Stomach (tissue), 9 donors: Measurements from ENCODE around the gene LRIG3. TPM values are rescaled to one million over a fixed set of nuclear protein-coding genes. Genes with fewer than 3 reads are reported as not detected.

Source experiments
- DNase-seq, 2 donors: peaks; one replicate each; pipeline versions ENCODE4 v3.0.0 to v3.0.0-alpha.2; 2013 to 2019
- H3K27ac ChIP-seq, 5 donors: fragments of 200-600 bp in 4 of 5; sonication (generic) in 4 of 5; one replicate each; pipeline ENCODE4 v1.5.1; 2013 to 2019; ENCODE audit warnings: mild to moderate bottlenecking in 1 of 5, moderate library complexity in 1 of 5
- H3K27me3 ChIP-seq, 3 donors: fragments of 200-600 bp; sonication (generic); one replicate each; pipeline ENCODE4 v1.5.1; 2017 to 2019; ENCODE audit warnings: mixed run types in 1 of 3
- H3K36me3 ChIP-seq, 4 donors: fragments of 200-600 bp; sonication (generic); 1 replicate in 3 of 4; 2 replicates in 1 of 4; pipeline ENCODE4 v1.5.1; 2016 to 2019
- H3K4me1 ChIP-seq, 4 donors: fragments of 200-600 bp; sonication (generic); one replicate each; pipeline ENCODE4 v1.5.1; 2016 to 2019
- H3K4me3 ChIP-seq, 4 donors: fragments of 200-600 bp; sonication (generic) in 3 of 4; one replicate each; pipeline ENCODE4 v1.5.1; 2016 to 2019; ENCODE audit warnings: mild to moderate bottlenecking in 1 of 4
- H3K9me3 ChIP-seq, 4 donors: fragments of 200-600 bp; sonication (generic); one replicate each; pipeline ENCODE4 v1.5.1; 2016 to 2019
- EP300 ChIP-seq: sonication (generic); formaldehyde crosslinking; IDR thresholded peaks from one replicate; pipeline ENCODE4 v1.6.1; 2017; ENCODE audit warnings: antibody characterized with exemption
- POLR2A ChIP-seq, 4 donors: fragments of 450-650 bp; IDR thresholded peaks; one replicate each; pipeline ENCODE4 v1.6.1; 2016; ENCODE audit warnings: antibody characterized with exemption in 4 of 4, control low read depth in 2 of 4, mild to moderate bottlenecking in 1 of 4, moderate library complexity in 1 of 4
- POLR2AphosphoS5 ChIP-seq, 3 donors: sonication (generic); formaldehyde crosslinking; IDR thresholded peaks; one replicate each; pipeline ENCODE4 v1.6.1; 2016; ENCODE audit warnings: antibody characterized with exemption in 3 of 3
- WGBS, 5 donors: extraction: QIAGEN DNeasy Blood & Tissue Kit in 3 of 5; methylation state at CpG; one replicate each; pipeline versions ENCODE4 v1.1.5 to v1.1.7; 2013 to 2018; 5-methylcytosine and 5-hydroxymethylcytosine counted together
- intact Hi-C: fragments of 100-400 bp; cut with DNase I; formaldehyde crosslinking; loops from one replicate; pipeline ENCODE4 v1.15.1; 2023; ENCODE audit warnings: low total_unique reads
- polyA plus RNA-seq, 3 donors: library from polyadenylated mRNA; stranded (reverse); fragments of 200-250 nt; gene quantifications; one replicate each; pipeline ENCODE4 v1.2.3, GENCODE V29; 2013
- total RNA-seq, 5 donors: library from RNA; depleted of rRNA; stranded (reverse); fragments of >200 nt; gene quantifications; one replicate each; pipeline versions ENCODE4 v1.1.0 to v1.2.3, GENCODE V29; 2014 to 2016
- TF ChIP-seq, protein P1 (sequence below), 7 experiments: fragments of 450-650 bp in 4 of 7; fragments of 200-600 bp in 3 of 7; sonication (generic) in 3 of 7; IDR thresholded peaks; one replicate each; pipeline ENCODE4 v1.5.1; 2016 to 2019; ENCODE audit warnings: antibody characterized with exemption in 7 of 7, control low read depth in 2 of 7, mild to moderate bottlenecking in 1 of 7
- donor health status: healthy with polysubstance abuse.
- donor health status: Bipolar disorder and iron deficiency.
- donor health status: healthy.

Gene LRIG3
- total and polyA plus RNA-seq, 8 donors, result 4.8 to 330 (median 45.3) TPM

DNA sequence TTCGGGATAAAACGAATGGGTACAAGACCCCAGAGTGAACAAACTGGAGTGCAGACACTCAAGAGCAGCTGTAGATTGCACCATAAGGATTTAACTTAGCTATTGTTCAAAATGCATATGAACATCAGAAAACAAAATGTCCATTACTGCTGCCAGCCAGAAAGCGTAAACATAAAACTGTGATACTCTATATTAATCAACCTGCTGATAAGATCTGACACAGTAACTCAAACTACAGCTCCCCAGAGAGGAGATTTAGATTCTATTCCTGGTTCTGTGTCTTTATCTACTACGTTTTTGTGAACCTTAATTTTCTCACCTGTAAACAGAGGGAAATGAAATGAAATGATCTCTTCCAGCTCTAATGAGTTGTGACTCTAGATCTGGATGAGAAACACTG is 22.3 kb downstream of the LRIG3 start:
- peaks cover 34 to 89% (median 62%) of the 10 kb centered on the region in 4 donors for H3K4me1 ChIP-seq
- 44 to 57% (median 52%) methylated on average over 4 of the region's 4 CpGs for WGBS, 5 donors
- TF ChIP-seq EP300 (no peak), POLR2AphosphoS5 (IDR thresholded peaks at IDR 0.05) (no peak)
- TF ChIP-seq, protein P1, sequence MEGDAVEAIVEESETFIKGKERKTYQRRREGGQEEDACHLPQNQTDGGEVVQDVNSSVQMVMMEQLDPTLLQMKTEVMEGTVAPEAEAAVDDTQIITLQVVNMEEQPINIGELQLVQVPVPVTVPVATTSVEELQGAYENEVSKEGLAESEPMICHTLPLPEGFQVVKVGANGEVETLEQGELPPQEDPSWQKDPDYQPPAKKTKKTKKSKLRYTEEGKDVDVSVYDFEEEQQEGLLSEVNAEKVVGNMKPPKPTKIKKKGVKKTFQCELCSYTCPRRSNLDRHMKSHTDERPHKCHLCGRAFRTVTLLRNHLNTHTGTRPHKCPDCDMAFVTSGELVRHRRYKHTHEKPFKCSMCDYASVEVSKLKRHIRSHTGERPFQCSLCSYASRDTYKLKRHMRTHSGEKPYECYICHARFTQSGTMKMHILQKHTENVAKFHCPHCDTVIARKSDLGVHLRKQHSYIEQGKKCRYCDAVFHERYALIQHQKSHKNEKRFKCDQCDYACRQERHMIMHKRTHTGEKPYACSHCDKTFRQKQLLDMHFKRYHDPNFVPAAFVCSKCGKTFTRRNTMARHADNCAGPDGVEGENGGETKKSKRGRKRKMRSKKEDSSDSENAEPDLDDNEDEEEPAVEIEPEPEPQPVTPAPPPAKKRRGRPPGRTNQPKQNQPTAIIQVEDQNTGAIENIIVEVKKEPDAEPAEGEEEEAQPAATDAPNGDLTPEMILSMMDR (IDR thresholded peaks at IDR 0.05), result no peak
- no peak for DNase-seq
- H3K27me3 ChIP-seq, result no peaks in the 10 kb centered on the region
- H3K4me3 ChIP-seq, result no peak overlapping the region
- H3K9me3 ChIP-seq, result no peaks in the 10 kb centered on the region
- intact Hi-C loops, result no loop called here
- no peak overlapping the region for H3K27ac ChIP-seq
- peaks cover 0 to 9% (median 0%) of the 10 kb centered on the region in 4 donors for H3K36me3 ChIP-seq

DNA sequence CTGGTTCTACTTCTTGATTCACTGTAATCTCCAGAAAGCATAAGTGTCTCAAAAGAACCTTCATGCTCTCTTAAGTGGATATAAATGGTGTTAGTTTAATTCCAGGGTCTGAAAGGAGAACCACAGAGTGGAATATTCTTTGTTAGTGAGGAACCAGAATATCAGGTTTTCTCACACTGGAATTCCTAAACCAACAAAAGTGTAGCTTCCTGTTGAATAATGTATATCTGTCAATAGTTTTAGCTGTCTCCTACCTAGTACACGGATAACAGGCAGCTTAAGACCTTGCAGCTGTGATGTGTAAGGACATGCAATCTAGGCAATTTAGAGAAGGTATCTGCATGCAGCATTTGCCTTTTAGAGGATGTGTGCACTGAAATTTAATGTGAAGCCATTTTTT is 24.0 kb downstream of the LRIG3 start:
- peaks cover 34 to 94% (median 64%) of the 10 kb centered on the region in 4 donors for H3K4me1 ChIP-seq
- intact Hi-C loops, result no loop called here
- no peaks in the 10 kb centered on the region for H3K27me3 ChIP-seq
- TF ChIP-seq, protein P1 (IDR thresholded peaks at IDR 0.05), result no peak
- no peak for TF ChIP-seq POLR2AphosphoS5 (IDR thresholded peaks at IDR 0.05)
- no peak for TF ChIP-seq POLR2A (IDR thresholded peaks at IDR 0.05)
- TF ChIP-seq EP300, result no peak
- WGBS, 5 donors, result 23 to 65% (median 45%) methylated on average over 1 of the region's 1 CpG
- H3K9me3 ChIP-seq, result no peaks in the 10 kb centered on the region
- DNase-seq, result no peak
- no peak overlapping the region for H3K27ac ChIP-seq
- H3K36me3 ChIP-seq, result peaks cover 0 to 4% (median 0%) of the 10 kb centered on the region in 4 donors
- no peak overlapping the region for H3K4me3 ChIP-seq

DNA sequence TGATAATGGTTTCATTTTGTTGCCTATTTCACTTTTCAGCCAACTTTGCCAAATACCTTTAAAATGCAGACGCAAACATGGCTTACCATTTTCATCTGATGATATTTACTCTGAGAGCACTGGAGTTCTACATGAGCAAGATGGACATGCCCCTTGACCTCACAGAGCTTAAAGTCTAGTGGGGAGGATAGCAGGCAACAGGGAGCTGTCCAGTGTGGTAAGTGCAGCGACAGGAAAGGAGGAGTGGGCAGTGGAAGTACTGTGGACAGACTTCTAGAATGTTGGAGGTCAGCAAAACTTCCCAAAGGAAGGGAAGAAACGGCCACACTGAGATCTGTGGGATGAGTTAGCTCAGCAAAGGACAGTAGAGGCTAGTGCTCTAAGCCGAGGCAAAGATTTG is 25.3 kb downstream of the LRIG3 start:
- H3K27ac ChIP-seq, result no peak overlapping the region
- no peaks in the 10 kb centered on the region for H3K9me3 ChIP-seq
- no peak overlapping the region for H3K4me3 ChIP-seq
- 73 to 81% (median 80%) methylated on average over 4 of the region's 4 CpGs for WGBS, 5 donors
- H3K27me3 ChIP-seq, result no peaks in the 10 kb centered on the region
- no peak for DNase-seq
- TF ChIP-seq EP300, result no peak
- TF ChIP-seq, protein P1 (IDR thresholded peaks at IDR 0.05), result no peak
- no peak for TF ChIP-seq POLR2AphosphoS5 (IDR thresholded peaks at IDR 0.05)
- TF ChIP-seq POLR2A (IDR thresholded peaks at IDR 0.05), result no peak
- peaks cover 2 to 6% (median 2%) of the 10 kb centered on the region in 4 donors for H3K36me3 ChIP-seq
- H3K4me1 ChIP-seq, result peaks cover 34 to 86% (median 62%) of the 10 kb centered on the region in 4 donors
- intact Hi-C loops, result no loop called here

DNA sequence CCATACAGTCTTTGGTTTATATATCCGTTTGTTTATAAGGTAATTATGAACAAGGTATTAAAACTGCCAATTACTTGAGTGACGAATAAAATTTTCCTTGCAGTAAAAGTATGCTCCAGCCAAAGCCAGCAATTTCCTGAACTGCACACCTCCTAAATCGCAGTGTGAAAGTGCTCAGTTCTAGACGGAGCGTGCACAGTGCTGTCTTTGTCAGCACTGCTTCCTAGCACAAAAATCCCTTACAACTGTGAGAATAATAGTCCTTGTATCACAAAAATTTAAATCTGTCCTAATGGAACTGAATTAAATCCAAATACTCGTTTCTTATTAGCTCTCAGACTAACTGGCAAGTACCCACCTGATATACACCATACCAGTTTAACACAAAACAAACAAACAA is 26.3 kb downstream of the LRIG3 start:
- WGBS, 5 donors, result 41 to 53% (median 47%) methylated on average over 6 of the region's 6 CpGs
- H3K4me1 ChIP-seq, result peaks cover 34 to 81% (median 59%) of the 10 kb centered on the region in 4 donors
- intact Hi-C loops, result no loop called here
- no peak overlapping the region for H3K27ac ChIP-seq
- no peak for DNase-seq
- no peaks in the 10 kb centered on the region for H3K9me3 ChIP-seq
- no peak for TF ChIP-seq POLR2AphosphoS5 (IDR thresholded peaks at IDR 0.05)
- no peak for TF ChIP-seq EP300
- TF ChIP-seq, protein P1 (IDR thresholded peaks at IDR 0.05), result no peak
- no peak for TF ChIP-seq POLR2A (IDR thresholded peaks at IDR 0.05)
- H3K27me3 ChIP-seq, result no peaks in the 10 kb centered on the region
- no peak overlapping the region for H3K4me3 ChIP-seq
- peaks cover 12 to 13% (median 12%) of the 10 kb centered on the region in 4 donors for H3K36me3 ChIP-seq
